GM19043 (cell line): ENCODE data around the gene LRG1.

Source experiments
- ATAC-seq: cut with Tn5 transposase; IDR thresholded peaks from one replicate; pipeline ENCODE4 v1.9.1; 2021; ENCODE audit warnings: low read depth; ENCODE audit not compliant: unreplicated experiment

The LRG1 gene

DNA sequence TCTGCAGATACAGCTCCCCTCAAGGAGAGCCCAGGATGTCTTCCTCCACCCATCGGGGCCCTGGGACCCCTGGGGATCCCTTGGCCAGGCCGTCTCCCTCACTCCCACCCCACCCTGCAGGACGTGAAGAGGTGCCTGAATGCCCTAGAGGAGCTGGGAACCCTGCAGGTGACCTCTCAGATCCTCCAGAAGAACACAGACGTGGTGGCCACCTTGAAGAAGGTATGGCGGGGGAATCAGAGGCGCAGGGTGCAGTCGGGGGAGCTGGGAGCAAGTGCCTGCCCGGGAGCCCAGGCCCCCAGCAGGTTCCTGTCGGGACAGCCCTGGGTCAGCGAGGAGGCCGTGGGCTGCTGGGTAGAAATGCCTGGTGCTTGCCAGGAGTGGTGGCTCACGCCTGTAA lies 41.1 kb downstream of the LRG1 start:
- ATAC-seq = no peak

DNA sequence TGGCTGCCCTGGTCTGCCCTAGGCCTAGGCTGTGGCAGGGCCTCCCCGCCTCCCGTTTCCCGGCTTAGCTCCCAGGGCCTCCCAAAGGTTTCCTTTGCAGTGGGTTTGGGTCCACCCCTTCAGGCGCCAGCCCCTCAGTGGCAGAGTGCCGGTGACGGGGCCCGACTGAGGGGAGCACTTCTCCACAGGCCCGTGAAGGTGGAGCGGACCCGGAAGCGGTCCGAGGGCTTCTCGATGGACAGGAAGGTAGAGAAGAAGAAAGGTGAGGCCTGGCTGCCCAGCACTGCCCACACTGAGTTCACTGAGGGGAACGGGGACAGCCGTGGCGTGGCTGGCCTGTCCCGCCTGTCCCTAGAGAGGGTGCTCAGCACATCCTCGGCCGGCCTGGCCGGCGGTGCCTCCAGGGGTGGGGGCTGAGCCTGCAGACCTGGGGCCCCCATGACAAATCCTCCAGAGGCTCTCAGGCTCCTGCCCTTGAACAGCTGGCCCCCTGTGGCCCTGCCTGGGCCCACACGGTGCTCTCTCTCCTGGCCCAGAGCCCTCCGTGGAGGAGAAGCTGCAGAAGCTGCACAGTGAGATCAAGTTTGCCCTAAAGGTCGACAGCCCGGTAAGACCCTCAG lies 42.0 kb downstream of the LRG1 start:
- no peak for ATAC-seq

DNA sequence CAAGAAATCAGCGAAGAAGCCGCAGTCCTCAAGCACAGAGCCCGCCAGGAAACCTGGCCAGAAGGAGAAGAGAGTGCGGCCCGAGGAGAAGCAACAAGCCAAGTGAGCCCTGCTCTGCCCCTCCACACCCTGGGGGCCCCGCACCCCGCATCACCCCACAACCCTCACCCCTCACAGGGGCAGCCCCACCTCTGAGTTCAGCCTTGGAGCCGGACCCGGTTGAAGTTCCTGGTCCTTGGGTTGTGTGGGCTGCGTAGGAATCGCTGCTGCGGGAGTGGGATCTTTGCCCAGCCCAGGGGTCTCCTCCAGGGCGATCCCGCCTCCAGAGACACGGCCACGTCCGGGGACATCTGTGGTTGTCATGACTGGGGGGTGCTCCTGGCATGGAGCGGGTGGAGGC lies 43.5 kb downstream of the LRG1 start:
- no peak for ATAC-seq

DNA sequence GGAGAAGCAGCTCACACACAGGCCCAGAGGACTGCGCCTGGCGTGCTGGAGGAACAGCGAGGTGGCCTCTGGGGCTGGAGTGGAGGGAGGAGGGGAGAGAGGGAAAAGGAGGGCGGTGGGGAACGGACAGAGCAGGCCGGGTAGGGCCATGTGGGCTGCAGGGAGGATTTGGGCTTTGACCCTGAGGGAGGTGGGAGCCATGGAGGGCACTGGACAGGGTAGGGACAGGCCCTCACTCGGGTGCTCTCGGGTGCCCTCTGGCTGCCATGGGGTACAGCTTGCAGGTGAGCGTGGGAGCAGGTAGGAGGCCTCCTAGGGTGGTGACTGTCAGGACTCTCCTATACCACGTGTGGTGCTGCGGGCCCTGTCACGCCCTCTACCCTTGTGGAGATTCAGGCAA lies 44.4 kb downstream of the LRG1 start:
- no peak for ATAC-seq

DNA sequence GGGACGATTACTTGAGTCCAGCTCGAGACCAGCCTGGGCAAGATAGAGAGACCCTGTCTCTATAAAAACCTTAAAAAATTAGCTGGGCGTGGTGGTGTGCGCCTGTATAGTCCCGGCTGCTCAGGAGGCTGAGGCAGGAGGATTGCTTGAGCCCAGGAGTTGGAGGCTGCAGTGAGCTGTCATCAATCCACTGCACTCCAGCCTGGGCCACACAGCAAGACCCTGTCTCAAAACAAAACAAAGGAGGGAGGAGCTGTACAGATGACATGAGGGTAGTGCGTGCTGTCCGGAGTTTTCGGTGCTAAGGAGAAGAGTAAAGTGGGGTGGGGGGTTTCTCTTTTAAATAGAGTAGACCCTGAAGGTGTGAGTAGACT lies 45.2 kb downstream of the LRG1 start:
- ATAC-seq = no peak

DNA sequence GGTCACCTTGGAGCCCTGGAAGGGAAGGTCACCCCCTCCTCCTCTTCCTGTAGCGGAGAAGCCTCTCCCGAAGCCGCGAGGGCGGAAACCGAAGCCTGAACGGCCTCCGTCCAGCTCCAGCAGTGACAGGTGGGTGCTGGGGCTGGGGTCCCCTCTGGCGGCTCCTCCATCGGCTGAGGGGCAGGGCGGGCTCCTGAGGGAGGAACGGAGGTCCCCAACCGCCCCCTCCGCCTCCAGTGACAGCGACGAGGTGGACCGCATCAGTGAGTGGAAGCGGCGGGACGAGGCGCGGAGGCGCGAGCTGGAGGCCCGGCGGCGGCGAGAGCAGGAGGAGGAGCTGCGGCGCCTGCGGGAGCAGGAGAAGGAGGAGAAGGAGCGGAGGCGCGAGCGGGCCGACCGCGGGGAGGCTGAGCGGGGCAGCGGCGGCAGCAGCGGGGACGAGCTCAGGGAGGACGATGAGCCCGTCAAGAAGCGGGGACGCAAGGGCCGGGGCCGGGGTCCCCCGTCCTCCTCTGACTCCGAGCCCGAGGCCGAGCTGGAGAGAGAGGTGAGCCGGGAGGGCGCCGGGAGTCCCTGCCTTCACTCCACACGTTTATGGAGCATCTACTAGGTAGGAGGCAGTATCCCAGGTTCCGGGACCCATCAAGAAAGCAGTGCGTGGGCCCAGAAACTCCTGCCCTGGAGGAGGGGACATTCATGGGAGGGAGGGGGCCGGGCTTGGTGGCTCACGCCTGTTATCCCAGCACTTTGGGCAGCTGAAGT lies 45.7 kb downstream of the LRG1 start:
- no peak for ATAC-seq

DNA sequence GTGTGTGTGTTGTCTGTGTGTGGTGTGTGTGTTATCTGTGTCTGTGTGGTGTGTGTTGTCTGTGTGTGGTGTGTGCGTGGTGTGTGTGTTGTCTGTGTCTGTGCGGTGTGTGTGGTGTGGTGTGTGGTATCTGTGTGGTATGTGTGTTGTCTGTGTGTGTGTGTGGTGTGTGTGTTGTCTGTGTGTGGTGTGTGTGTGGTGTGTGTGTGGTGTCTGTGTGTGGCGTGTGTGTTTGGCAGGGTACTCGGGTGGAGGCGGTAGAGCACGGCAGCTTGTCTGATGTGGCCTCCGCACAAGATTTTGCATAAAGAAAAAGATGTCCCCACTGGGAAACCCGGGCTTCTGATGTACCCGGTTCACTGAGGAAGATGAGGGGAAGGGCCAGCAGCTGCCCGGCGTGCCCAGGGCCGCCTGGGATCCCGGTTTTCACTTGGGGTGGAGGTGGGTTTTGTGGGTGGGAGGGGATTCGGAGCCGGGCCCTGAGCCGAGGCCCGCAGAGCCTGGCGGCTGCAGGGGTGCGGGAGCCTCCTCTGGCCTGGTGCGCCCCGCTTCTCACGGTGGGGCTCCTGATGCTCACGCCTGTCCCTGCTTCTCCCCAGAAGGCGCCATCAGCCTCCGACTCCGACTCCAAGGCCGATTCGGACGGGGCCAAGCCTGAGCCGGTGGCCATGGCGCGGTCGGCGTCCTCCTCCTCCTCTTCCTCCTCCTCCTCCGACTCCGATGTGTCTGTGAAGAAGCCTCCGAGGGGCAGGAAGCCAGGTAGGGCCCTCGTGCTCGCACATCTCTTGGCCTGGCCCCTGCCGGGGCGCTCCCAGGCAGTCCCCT lies 46.5 kb downstream of the LRG1 start:
- ATAC-seq = no peak

DNA sequence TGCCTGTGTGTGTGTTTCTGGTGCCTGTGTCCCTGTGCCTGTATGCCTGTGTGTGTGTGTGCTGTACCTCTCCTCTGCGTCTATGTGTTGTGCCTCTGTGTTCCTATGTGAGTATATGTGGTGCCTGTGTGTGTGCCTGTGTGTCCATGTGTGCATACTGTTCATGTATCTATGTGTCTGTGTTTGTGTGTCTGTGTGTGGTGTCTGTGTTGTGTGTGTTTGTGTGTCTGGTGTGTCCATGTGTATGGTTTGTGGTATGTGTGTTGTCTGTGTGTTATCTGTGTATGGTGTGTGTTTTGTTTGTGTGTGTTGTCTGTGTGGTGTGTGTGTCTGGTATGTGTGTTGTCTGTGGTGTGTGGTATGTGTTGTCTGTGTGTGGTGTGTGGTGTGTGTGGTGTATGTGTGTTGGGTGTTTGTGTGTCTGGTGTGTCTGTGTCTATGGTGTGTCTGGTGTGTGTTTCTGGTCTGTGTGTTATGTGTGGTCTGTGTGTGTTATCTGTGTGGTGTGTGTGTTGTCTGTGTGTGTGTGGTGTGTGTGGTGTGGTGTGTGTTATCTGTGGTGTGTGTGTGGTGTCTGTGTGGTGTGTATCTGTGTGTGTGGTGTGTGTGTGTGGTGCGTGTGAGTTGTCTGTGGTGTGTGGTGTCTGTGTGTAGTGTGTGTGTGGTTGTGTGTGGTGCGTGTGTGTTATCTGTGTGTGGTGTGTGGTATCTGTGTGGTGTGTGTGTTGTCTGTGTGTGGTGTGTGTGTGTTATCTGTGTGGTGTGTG lies 47.3 kb downstream of the LRG1 start:
- no peak for ATAC-seq

DNA sequence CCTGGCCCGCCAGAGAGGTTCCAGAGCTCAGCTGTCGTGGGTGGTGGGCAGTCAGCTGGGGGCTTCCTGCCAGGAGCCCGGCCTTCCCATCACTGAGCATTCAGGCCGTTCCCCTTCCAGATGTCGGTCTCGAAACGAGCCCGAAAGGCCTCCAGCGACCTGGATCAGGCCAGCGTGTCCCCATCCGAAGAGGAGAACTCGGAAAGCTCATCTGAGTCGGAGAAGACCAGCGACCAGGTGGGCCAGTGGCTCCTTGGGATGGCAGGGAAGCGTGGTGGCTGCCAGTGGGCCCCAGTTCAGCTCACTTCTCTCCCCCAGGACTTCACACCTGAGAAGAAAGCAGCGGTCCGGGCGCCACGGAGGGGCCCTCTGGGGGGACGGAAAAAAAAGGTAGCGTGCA lies 48.4 kb downstream of the LRG1 start:
- no peak for ATAC-seq

DNA sequence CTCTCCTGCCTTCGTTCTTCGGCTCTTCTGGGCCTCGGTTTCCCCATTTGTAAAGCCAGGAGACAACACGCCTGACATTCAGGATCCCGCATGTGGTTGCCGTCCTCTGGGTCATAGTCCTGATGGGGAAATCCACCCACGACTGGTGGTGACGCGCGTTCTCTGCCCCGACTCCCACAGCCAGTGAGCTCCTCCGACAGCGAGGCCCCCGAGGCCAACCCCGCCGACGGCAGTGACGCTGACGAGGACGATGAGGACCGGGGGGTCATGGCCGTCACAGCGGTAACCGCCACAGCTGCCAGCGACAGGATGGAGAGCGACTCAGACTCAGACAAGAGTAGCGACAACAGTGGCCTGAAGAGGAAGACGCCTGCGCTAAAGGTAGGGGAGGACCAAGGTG lies 51.3 kb downstream of the LRG1 start:
- no peak for ATAC-seq

DNA sequence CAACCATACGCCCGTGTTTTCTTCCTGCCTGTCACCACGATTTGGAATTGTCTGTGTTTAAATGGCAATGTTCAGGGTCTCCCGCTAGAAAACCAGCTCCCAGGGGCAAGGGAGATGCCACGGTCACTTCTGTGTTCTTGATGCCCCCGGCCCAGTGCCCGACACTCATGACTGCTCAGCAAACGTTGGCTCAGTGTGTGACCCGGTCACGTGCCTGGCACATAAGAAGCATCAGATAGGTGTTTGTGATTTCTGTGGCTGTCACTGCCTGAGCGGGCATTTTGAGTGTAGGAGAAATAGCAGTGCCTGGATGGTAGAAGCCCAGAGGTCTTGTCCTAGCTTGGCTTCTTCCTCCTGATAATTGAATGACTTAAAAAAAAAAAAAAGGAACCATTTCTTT lies 52.3 kb downstream of the LRG1 start:
- no peak for ATAC-seq
